NCI-H748 (cell line): Measurements from ENCODE around the gene MCOLN1.
A peak's percentile ranks its signal among the peaks of the same experiment; 100 is the strongest.
"Not testable (repeated sequence)": the region's sequence is repeated elsewhere in the genome, so short reads cannot be mapped to it uniquely, and the experiment has no call there.

Experiments used
- DNase-seq: peaks from one replicate; lab custom pipeline; 2025; ENCODE audit not compliant: unreplicated experiment; lab: John Stamatoyannopoulos, UW

Gene MCOLN1

GRCh38 chr19:7524992-7525739, 2.7 kb downstream of the MCOLN1 start:
- DNase-seq: no peak

DNA sequence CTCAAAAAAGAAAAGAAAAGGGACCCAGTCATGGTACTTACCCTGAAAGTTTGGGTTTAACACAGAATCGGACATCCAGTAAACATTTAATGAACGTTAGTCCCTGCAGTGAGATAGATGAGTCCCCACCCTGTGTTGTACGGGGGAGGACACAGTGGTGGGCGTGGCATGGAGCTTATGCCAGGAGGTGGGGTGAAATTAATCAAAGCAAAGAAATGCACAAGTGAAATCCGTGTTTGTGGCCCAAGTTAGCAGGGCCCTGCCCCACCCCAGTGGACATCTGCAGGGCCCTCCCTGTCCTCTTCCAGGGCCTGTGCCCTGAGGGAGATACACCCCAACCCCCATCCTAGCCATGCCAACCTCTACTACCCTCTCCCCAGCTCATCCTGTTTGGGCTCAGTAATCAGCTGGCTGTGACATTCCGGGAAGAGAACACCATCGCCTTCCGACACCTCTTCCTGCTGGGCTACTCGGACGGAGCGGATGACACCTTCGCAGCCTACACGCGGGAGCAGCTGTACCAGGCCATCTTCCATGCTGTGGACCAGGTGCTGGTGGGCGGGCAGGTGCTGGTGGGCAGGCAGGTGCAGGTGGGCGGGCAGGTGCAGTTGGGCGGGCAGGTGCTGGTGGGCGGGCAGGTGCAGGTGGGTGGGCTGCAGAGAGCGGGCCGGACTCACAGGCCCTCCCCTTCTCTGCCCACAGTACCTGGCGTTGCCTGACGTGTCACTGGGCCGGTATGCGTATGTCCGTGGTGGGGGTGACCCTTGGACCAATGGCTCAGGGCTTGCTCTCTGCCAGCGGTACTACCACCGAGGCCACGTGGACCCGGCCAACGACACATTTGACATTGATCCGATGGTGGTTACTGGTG, 3.9 kb downstream of the MCOLN1 start:
- no peak for DNase-seq

DNA sequence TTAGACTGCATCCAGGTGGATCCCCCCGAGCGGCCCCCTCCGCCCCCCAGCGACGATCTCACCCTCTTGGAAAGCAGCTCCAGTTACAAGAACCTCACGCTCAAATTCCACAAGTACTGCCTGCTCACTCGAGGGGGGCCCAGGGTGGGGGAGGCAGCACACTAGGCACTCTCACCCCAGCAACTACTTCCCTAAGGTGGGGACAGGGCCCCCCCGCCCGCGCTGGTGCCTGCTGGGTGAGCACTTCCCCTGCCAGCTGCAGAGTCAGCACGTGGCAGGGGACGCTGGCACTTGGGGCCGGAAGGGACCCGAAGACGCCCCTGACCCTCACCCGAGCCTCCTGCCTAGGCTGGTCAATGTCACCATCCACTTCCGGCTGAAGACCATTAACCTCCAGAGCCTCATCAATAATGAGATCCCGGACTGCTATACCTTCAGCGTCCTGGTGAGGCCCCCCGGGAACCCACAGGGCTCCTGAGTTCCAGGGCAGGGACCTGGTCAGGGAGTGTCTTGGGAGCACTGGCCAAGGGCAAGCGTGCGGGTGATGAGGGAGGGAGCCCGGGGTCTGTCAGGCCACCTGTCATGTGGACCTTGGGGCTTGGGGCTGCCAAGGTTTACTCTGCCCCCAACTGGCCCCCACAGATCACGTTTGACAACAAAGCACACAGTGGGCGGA, 5.2 kb downstream of the MCOLN1 start:
- no peak for DNase-seq

GRCh38 chr19:7528192-7528519, 5.7 kb downstream of the MCOLN1 start:
- DNase-seq: no peak

DNA sequence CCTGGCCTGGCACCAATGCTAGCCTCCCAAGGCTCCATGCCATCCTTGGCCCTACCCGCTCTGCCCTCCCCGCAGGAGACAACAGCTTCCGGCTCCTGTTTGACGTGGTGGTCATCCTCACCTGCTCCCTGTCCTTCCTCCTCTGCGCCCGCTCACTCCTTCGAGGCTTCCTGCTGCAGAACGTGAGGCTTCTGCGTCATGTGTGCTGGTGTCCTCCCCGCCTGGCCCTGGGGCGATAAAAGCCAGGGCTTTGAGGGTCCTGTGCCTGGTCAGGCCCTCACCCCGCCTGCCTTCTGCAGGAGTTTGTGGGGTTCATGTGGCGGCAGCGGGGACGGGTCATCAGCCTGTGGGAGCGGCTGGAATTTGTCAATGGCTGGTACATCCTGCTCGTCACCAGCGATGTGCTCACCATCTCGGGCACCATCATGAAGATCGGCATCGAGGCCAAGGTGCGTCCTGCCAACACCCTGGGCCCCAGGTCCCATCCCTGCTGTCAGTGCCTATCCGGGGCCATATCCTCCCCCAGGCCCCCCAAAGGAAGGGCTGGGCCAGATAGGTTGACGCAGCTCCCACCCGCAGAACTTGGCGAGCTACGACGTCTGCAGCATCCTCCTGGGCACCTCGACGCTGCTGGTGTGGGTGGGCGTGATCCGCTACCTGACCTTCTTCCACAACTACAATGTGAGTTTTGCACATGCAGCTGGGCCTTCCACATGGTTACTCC, 6.3 kb downstream of the MCOLN1 start:
- DNase-seq: no peak

- no peak for DNase-seq
Measured at GRCh38 chr19:7529246-7529600, 6.8 kb downstream of the MCOLN1 start.

GRCh38 chr19:7529610-7530490, 7.4 kb downstream of the MCOLN1 start:
- no peak for DNase-seq

GRCh38 chr19:7533281-7533885, 11.0 kb downstream of the MCOLN1 start:
- peak; percentile 10 for DNase-seq

GRCh38 chr19:7533925-7534480, 11.6 kb downstream of the MCOLN1 start:
- peak; percentile 88 for DNase-seq

GRCh38 chr19:7534531-7535046, 12.2 kb downstream of the MCOLN1 start:
- peak; percentile 39 for DNase-seq

- peak; percentile 91 for DNase-seq
Measured at GRCh38 chr19:7535047-7535997, 12.9 kb downstream of the MCOLN1 start, which contains the start of gene PNPLA6. Gene PNPLA6 (plus strand): TSS chr19:7535717. CDS start chr19:7535789, 72 bp downstream.

- peak; percentile 10 for DNase-seq
Measured at GRCh38 chr19:7535998-7536695, 13.7 kb downstream of the MCOLN1 start.

GRCh38 chr19:7538990-7539389, 16.6 kb downstream of the MCOLN1 start:
- DNase-seq: not testable (repeated sequence)

DNA sequence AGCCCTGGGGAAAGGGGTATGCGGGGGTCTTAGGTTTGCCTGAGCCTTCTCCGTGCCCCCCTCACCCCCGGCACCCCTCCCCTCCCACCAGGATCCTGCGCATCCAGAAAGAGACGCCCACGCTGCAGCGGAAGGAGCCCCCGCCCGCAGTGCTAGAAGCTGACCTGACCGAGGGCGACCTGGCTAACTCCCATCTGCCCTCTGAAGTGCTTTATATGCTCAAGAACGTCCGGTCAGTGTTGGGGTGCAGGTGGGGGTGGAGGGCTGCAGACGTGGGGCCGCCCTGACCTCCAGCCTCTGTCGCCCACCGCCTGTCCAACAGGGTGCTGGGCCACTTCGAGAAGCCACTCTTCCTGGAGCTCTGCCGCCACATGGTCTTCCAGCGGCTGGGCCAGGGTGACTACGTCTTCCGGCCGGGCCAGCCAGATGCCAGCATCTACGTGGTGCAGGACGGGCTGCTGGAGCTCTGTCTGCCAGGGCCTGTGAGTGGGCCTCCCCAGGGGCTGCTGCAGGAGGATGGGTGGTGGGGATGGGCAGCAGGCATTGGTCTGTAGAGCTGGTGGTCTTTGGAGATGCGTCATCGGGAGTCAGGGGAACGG, 17.5 kb downstream of the MCOLN1 start:
- no peak for DNase-seq

GRCh38 chr19:7540761-7541474, 18.5 kb downstream of the MCOLN1 start:
- no peak for DNase-seq

- no peak for DNase-seq
Measured at GRCh38 chr19:7541475-7541824, 19.0 kb downstream of the MCOLN1 start.
